ENCODE measurements around the gene SRRM4. TPM values are rescaled to one million over a fixed set of nuclear protein-coding genes. Genes with fewer than 3 reads are reported as not detected.

The SRRM4 gene
- total and polyA plus RNA-seq, 2 experiments from 2014 or later: 0.21 to 0.46 TPM

- Histone ChIP-seq H3K27me3 (no peaks in the 10 kb centered on the region), H3K36me3 (no peaks in the 10 kb centered on the region), H3K4me1 (ENCODE audit: low read depth) (peaks cover 4% of the 10 kb centered on the region), H3K9me3 (ENCODE audit: low read depth) (no peaks in the 10 kb centered on the region), H3K27ac (no peak overlapping the region), H3K4me3 (no peak overlapping the region)
- no peak for TF ChIP-seq CTCF (IDR thresholded peaks at IDR 0.05; ENCODE audit: low read depth, low read length)
- peak in 1 of 2 donors; percentile 14 for DNase-seq (ENCODE audit: low read depth in 1 of 2, low spot score in 1 of 2)
Measured at GRCh38 chr12:119151445-119152026, 170.2 kb downstream of the SRRM4 start.

- Histone ChIP-seq H3K9me3 (ENCODE audit: low read depth) (no peaks in the 10 kb centered on the region), H3K4me3 (no peak overlapping the region), H3K36me3 (no peaks in the 10 kb centered on the region), H3K4me1 (ENCODE audit: low read depth) (peaks cover 4% of the 10 kb centered on the region), H3K27me3 (no peaks in the 10 kb centered on the region), H3K27ac (no peak overlapping the region)
- TF ChIP-seq CTCF (IDR thresholded peaks at IDR 0.05; ENCODE audit: low read depth, low read length): no peak
- DNase-seq (ENCODE audit: low read depth in 1 of 2, low spot score in 1 of 2): peak; percentile 72 to 78
Measured at GRCh38 chr12:119153477-119154434, 172.4 kb downstream of the SRRM4 start.

- H3K27ac ChIP-seq: no peak overlapping the region
- H3K27me3 ChIP-seq: no peaks in the 10 kb centered on the region
- H3K4me1 ChIP-seq (ENCODE audit: low read depth): peaks cover 4% of the 10 kb centered on the region
- DNase-seq (ENCODE audit: low read depth in 1 of 2, low spot score in 1 of 2): no peak
- no peaks in the 10 kb centered on the region for H3K9me3 ChIP-seq (ENCODE audit: low read depth)
- H3K36me3 ChIP-seq: no peaks in the 10 kb centered on the region
- no peak overlapping the region for H3K4me3 ChIP-seq
- no peak for TF ChIP-seq CTCF (IDR thresholded peaks at IDR 0.05; ENCODE audit: low read depth, low read length)
Measured at GRCh38 chr12:119154435-119154818, 173.1 kb downstream of the SRRM4 start.

GRCh38 chr12:119156401-119157044 is 175.2 kb downstream of the SRRM4 start:
- Histone ChIP-seq H3K4me3 (no peak overlapping the region), H3K9me3 (ENCODE audit: low read depth) (no peaks in the 10 kb centered on the region), H3K27me3 (no peaks in the 10 kb centered on the region), H3K27ac (no peak overlapping the region), H3K36me3 (no peaks in the 10 kb centered on the region), H3K4me1 (ENCODE audit: low read depth) (peaks cover 9% of the 10 kb centered on the region)
- TF ChIP-seq CTCF (IDR thresholded peaks at IDR 0.05; ENCODE audit: low read depth, low read length): peak; percentile 36
- DNase-seq (ENCODE audit: low read depth in 1 of 2, low spot score in 1 of 2): peak in 1 of 2 donors; percentile 29

- H3K27me3 ChIP-seq: no peaks in the 10 kb centered on the region
- H3K9me3 ChIP-seq (ENCODE audit: low read depth): no peaks in the 10 kb centered on the region
- no peak for DNase-seq (ENCODE audit: low read depth in 1 of 2, low spot score in 1 of 2)
- no peak overlapping the region for H3K27ac ChIP-seq
- no peak overlapping the region for H3K4me3 ChIP-seq
- H3K4me1 ChIP-seq (ENCODE audit: low read depth): peaks cover 9% of the 10 kb centered on the region
- no peak for TF ChIP-seq CTCF (IDR thresholded peaks at IDR 0.05; ENCODE audit: low read depth, low read length)
- no peaks in the 10 kb centered on the region for H3K36me3 ChIP-seq
Measured at GRCh38 chr12:119157528-119157927, 176.2 kb downstream of the SRRM4 start.
